ENCODE measurements around the gene ZNF75A.

ZNF75A gene

GRCh38 chr16:3292604-3293003, 12.7 kb upstream of the ZNF75A start:
- no peak overlapping the region for H3K4me3 ChIP-seq (ENCODE audit: low read length)
- DNase-seq (ENCODE audit: low read depth), result no peak

GRCh38 chr16:3295209-3295608, 10.1 kb upstream of the ZNF75A start:
- TF ChIP-seq CTCF (IDR thresholded peaks at IDR 0.05; ENCODE audit: insufficient read depth, low read depth, low read length, missing control alignments), result no peak
- no peak overlapping the region for H3K4me3 ChIP-seq (ENCODE audit: low read length)

More at GRCh38 chr16:3292604-3293003, 12.7 kb upstream of the ZNF75A start:
- TF ChIP-seq CTCF (IDR thresholded peaks at IDR 0.05; ENCODE audit: insufficient read depth, low read depth, low read length, missing control alignments), result no peak

GRCh38 chr16:3295783-3296182, 9.5 kb upstream of the ZNF75A start:
- DNase-seq (ENCODE audit: low read depth), result no peak
- TF ChIP-seq CTCF (IDR thresholded peaks at IDR 0.05; ENCODE audit: insufficient read depth, low read depth, low read length, missing control alignments), result no peak
- H3K4me3 ChIP-seq (ENCODE audit: low read length), result no peak overlapping the region

More at GRCh38 chr16:3295209-3295608, 10.1 kb upstream of the ZNF75A start:
- no peak for DNase-seq (ENCODE audit: low read depth)

- no peak for TF ChIP-seq CTCF (IDR thresholded peaks at IDR 0.05; ENCODE audit: insufficient read depth, low read depth, low read length, missing control alignments)
- peak; percentile 14 for DNase-seq (ENCODE audit: low read depth)
- peak overlapping the region; percentile 77 for H3K4me3 ChIP-seq (ENCODE audit: low read length)
Observed at GRCh38 chr16:3304370-3304769, 927 bp upstream of the ZNF75A start.

GRCh38 chr16:3306078-3306477, 781 bp downstream of the ZNF75A start:
- no peak for TF ChIP-seq CTCF (IDR thresholded peaks at IDR 0.05; ENCODE audit: insufficient read depth, low read depth, low read length, missing control alignments)
- no peak for DNase-seq (ENCODE audit: low read depth)
- H3K4me3 ChIP-seq (ENCODE audit: low read length), result peak overlapping the region; percentile 77

- no peak for TF ChIP-seq CTCF (IDR thresholded peaks at IDR 0.05; ENCODE audit: insufficient read depth, low read depth, low read length, missing control alignments)
- no peak for DNase-seq (ENCODE audit: low read depth)
- H3K4me3 ChIP-seq (ENCODE audit: low read length), result no peak overlapping the region
Observed at GRCh38 chr16:3311496-3311895, 6.2 kb downstream of the ZNF75A start.

GRCh38 chr16:3317315-3317999, 12.2 kb downstream of the ZNF75A start:
- TF ChIP-seq CTCF (IDR thresholded peaks at IDR 0.05; ENCODE audit: insufficient read depth, low read depth, low read length, missing control alignments), result no peak
- DNase-seq (ENCODE audit: low read depth), result peak; percentile 13
- H3K4me3 ChIP-seq (ENCODE audit: low read length), result no peak overlapping the region
